Measurements from ENCODE around the gene ARRDC2. TPM values are rescaled to one million over a fixed set of nuclear protein-coding genes. Genes with fewer than 3 reads are reported as not detected.

The ARRDC2 gene
- total RNA-seq, 4 donors from 2014 or later, result 38.5 to 140 (median 84.0) TPM

DNA sequence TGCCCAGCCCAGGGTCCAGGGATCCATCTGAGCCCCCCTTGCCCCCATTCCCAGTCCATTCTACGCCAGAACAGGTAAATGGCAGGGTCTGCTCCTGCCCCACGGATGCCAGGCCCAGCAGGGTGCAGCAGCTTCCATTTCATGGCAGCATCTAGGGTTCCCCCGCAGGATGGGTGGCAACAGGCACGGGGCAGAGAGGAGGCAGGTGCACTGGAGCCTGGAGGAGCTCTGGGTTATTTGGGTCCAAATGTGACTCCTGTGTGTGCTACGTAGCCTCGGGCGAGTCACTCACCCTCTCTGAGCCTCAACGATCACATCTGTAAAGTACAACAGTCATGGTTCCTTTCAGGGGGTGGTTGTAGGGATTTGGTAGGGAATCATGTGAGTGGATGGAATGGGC is 51.3 kb downstream of the ARRDC2 start:
- TF ChIP-seq, protein P1, sequence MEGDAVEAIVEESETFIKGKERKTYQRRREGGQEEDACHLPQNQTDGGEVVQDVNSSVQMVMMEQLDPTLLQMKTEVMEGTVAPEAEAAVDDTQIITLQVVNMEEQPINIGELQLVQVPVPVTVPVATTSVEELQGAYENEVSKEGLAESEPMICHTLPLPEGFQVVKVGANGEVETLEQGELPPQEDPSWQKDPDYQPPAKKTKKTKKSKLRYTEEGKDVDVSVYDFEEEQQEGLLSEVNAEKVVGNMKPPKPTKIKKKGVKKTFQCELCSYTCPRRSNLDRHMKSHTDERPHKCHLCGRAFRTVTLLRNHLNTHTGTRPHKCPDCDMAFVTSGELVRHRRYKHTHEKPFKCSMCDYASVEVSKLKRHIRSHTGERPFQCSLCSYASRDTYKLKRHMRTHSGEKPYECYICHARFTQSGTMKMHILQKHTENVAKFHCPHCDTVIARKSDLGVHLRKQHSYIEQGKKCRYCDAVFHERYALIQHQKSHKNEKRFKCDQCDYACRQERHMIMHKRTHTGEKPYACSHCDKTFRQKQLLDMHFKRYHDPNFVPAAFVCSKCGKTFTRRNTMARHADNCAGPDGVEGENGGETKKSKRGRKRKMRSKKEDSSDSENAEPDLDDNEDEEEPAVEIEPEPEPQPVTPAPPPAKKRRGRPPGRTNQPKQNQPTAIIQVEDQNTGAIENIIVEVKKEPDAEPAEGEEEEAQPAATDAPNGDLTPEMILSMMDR (IDR thresholded peaks at IDR 0.05; ENCODE audit: low read depth), result no peak

DNA sequence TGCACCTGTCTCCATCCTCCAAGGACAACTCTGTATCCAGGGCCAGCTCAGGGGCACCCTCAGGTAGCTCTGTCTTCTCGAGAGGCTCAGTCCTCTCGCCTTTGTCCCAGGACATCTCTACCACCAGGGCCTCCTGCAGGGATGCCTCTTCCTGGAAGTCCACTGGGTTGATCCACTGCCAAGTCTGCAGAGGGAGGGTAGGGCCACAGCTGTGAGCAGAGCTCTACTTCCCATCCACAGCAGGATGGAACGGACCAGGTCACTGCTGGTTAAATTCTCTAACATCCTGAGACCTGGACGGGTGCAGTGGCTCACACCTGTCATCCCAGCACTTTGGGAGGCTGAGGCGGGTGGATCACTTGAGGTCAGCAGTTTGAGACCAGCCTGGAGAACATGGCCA is 51.9 kb downstream of the ARRDC2 start:
- TF ChIP-seq, protein P1 (IDR thresholded peaks at IDR 0.05; ENCODE audit: low read depth), result no peak

DNA sequence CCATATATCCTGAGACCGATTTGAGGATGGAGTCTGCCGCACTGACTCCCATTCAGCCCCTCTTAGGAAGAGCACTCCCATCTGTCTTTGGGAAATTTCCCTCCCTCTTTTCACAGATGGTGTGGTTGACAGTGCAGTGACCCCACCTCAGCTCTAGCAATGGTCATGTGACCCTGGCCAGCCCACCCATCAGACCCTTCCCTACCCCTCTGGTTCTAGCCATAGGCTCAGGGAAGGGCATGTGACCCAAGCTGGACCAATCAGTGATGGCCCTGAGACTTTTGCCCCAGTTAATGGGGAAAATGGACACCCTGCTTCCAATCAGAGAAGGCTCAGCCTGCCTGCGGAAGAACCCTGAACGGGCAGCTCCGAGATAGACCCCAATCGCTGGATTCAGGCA is 52.5 kb downstream of the ARRDC2 start:
- TF ChIP-seq, protein P1 (IDR thresholded peaks at IDR 0.05; ENCODE audit: low read depth), result no peak

DNA sequence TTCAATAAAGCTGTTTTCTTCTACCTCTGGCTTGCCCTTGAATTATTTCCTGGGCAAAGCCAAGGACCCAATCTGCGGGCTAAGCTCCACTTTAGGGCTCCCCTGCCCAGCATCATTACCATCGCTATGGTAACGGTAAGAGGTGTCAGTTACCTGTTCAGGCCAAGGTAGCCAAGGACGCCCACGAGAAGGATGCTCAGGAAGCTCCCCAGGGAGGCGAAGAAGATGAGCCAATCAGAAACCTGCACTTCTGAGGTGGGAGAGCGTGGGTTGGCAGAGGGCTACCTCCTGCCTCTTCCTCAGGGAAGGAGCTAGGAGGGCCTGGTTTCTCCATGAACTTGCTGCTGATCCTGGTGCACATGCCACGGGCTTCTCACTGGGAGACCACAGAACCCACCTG is 54.1 kb downstream of the ARRDC2 start:
- TF ChIP-seq, protein P1 (IDR thresholded peaks at IDR 0.05; ENCODE audit: low read depth), result no peak

DNA sequence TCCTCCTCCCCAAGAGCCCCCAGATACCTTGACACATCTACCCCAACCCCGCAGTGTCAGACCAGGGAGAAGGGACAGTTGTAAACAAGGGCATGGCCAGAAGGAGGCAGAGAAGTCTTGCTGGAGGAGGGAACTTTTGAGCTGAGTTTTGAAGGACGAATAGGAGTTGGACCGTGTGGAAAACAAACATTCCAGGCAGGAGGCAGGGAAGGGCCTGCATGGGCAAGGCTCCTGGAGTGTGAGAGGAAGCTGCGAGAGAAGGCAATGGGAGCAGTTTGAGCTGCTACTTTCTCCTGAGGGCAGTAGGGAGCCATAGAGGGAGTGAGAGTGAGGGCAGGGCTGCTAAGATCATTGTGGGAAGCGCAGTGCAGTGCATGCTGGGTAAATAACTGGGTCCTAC is 55.5 kb downstream of the ARRDC2 start:
- TF ChIP-seq, protein P1 (IDR thresholded peaks at IDR 0.05; ENCODE audit: low read depth), result no peak

Small RNA genes within 50 kb of the gene (small RNA-seq; reads per million reads assigned to genes)
- not detected for gene RNA5SP468

Other genes with a start within 250 kb of the ARRDC2 start
- 1 to 10 TPM in 1 of 4 donors, not detected in 3; 1.1 TPM for gene B3GNT3, start 213.0 kb upstream of the ARRDC2 start, total RNA-seq
- not detected for gene INSL3, start 186.7 kb upstream of the ARRDC2 start, total RNA-seq
- 1 to 10 TPM; 2.3 to 5.1 (median 3.9) TPM for gene JAK3, start 160.2 kb upstream of the ARRDC2 start, total RNA-seq
- gene RPL18A, start 148.3 kb upstream of the ARRDC2 start, total RNA-seq, result 1,000 to 10,000 TPM; 1,051 to 1,626 (median 1,352) TPM
- gene SLC5A5, start 136.2 kb upstream of the ARRDC2 start, total RNA-seq, result not detected
- gene CCDC124, start 75.2 kb upstream of the ARRDC2 start, total RNA-seq, result 10 to 100 TPM; 33.4 to 54.3 (median 42.7) TPM
- gene KCNN1, start 41.1 kb upstream of the ARRDC2 start, total RNA-seq, result not detected
- 1 to 10 TPM in 3 of 4 donors, under 1 TPM in 1; 0.49 to 4.8 (median 2.2) TPM for gene IL12RB1, start 78.8 kb downstream of the ARRDC2 start, total RNA-seq
- gene MAST3, start 89.6 kb downstream of the ARRDC2 start, total RNA-seq, result 10 to 100 TPM in 1 of 4 donors, 1 to 10 TPM in 3; 5.1 to 12.2 (median 6.8) TPM
- 1 to 10 TPM; 4.7 to 10.0 (median 7.0) TPM for gene PIK3R2, start 145.0 kb downstream of the ARRDC2 start, total RNA-seq
- gene IFI30, start 165.6 kb downstream of the ARRDC2 start, total RNA-seq, result 100 to 1,000 TPM in 2 of 4 donors, 10 to 100 TPM in 2; 47.8 to 934 (median 110) TPM
- 10 to 100 TPM; 11.3 to 15.8 (median 13.8) TPM for gene MPV17L2, start 185.0 kb downstream of the ARRDC2 start, total RNA-seq
- under 1 TPM in 1 of 4 donors, not detected in 3; 0.51 TPM for gene RAB3A, start 195.9 kb downstream of the ARRDC2 start, total RNA-seq
- not detected for gene PDE4C, start 218.3 kb downstream of the ARRDC2 start, total RNA-seq

Data from subcutaneous adipose tissue (tissue), 4 donors.